NCI-H1048 (cell line): Measurements from ENCODE around the gene CACNA1D.

Source experiments
- DNase-seq: peaks from one replicate; lab custom pipeline; 2025; lab: John Stamatoyannopoulos, UW

Gene CACNA1D

DNA sequence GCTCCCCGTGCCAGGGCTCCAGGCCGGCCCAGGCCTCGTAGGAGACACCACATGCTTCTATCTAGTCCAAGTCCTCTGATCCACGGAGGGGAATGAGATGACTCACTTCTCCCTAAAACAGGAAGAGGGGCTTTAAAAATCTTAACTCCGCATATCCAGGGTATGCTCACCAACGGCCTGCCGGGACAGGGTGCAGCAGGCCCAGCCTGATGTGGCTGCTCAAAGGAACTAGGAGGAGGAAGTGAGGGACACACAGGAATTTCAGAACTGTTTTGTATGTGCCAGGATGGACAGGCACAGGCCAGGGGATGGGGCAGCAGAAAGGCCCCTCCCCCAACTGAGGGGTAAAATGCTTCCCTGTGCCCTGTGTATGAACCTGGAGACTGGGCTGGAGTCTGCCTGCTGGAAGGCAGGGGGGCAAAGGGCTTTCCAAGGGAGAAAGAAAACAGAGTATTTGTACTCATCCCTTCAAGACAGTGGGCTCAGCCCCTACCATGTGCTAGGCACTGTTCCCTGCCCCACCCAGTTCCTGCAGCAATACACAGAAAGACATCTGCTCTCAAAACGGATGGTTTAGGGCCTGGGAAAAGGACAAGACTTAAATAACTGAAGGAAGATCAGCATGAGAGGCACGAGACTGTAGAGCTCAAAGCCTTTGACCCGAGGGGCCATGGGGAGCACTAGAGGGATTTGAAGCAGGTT lies 329.7 kb downstream of the CACNA1D start:
- no peak for DNase-seq

DNA sequence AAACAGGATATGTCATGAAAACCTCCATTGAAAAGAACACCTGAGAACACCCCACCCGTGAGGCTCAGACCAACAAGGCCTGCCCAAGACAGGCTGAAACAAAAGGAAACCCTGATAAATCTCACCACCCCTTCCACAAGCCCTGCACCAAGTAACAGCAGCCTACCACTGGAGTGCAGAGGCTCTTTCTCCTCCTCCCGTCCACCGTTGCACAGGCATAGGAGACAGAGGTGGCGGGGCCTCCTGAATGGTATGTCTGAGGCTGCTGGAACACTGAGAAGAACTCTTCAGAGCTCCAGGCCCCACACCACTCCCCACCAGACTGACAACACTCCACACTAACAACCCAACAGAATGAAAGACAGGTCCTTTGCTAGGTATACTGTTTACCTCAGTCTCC lies 330.4 kb downstream of the CACNA1D start:
- no peak for DNase-seq

DNA sequence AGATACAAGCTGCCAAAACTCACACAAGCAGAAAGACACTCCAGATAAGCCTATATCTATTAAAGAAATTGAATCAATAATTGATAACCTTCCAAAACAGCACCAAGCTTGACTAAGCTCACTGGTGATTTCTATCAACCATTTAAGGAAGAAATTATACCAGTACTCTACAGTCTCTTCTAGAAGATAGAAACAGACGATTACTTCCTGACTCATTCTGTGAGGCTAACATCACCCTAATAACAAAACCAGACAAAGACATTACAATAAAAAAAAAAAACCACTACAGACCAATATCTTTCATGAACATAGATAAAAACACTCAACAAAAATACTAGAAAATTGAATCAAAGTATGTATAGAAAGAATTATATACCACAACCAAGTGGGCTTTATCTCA lies 331.6 kb downstream of the CACNA1D start:
- DNase-seq, result no peak

DNA sequence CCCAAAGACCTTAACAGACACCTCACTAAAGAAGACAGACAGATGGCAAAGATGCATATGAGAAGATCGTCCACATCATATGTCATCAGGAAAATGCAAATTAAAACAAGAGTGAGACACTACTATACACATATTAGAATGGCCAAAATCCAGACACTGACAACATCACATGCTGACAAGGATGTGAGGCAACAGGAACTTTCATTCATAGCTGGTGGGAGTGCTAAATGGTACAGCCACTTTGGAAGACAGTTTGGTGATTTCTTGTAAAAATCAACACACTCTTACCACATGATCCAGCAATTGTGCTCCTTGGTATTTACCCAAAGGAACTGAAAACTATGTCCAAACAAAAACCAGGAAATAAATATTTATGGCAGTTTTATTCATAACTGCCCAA lies 334.2 kb downstream of the CACNA1D start:
- DNase-seq, result no peak

DNA sequence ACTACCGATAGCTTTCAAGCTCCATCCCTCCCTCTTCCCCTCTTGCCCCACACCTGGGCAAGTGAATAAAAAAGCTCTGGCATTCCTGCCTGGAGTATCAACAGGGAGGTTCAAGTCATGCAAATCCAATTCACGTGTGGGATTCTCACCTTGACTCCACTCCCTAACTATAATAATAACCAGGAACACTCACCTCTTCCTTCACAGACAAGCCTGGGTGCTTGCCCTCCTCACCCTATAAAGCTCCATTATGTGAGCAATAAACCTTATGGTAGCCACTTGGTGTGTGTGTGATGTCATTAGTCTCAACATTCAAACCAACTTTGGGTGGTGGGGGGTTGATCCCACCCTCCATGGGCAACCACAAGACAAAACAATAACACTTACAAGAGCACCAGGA lies 335.2 kb downstream of the CACNA1D start:
- no peak for DNase-seq

DNA sequence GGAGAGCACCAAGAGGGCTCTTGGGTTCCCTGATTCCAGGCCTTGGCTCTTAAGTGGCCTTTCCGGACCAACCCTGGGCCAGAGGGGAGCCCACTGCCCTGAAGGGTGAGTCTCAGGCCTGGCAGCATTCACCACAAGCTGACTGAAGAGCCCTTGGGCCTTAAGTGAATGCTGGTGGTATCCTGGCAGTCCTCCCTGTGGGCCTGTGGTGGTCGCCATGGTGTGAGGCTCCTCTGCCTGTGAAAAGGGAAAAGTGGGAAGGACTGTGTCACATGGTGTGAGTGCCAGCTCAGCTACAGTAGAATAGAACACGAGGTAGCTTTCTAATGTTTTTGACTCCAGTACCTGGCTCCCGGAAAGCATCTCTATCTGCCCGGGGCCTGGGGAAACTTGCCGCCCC lies 336.5 kb downstream of the CACNA1D start:
- DNase-seq, result no peak

DNA sequence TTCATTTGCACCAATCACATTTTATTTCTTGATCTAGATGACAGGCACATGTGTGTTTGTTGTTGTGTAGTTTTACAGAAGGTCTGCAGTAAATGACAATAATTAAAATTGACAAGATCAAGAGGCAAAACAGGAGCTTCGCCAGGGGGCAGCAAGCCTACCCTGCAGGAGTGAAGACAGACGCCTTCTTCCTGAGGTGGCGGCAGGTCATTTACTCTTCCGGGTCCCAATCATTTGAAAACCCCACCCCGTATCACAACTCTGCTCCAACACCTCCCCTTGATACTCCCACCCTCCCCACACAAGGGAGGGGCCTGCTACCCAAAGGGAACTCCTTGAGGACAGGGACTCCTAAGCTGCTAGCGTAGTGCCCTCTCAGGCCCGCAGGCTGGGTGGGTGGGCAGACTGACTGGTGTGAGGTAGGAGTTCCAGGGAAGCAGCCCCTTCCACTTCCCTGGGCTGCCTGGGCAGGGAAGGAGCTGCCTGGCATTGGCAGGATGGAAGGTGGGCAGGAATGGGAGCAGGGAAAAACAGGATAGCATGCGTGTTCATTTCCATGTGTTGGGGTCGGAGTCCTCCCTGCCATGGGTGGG lies 338.7 kb downstream of the CACNA1D start:
- no peak for DNase-seq

DNA sequence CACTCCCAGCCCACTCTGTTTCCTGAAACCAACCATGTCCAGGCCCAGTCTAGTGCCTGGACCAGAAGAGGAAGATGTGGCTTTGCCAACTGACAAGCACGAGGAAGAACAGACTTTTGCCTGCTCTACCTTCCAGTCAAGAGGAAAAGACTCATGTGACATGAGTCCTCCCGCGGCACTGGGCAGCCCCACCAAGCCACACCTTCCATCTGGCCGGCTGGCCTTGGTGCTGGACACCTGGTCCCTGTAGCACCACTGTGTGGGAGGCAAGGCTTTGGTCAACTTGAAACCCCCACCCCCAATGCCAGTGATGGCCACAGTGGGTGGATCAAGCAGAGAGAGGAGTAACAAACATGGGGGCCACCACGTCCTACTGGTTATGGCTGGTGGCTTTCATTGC lies 339.3 kb downstream of the CACNA1D start:
- no peak for DNase-seq

DNA sequence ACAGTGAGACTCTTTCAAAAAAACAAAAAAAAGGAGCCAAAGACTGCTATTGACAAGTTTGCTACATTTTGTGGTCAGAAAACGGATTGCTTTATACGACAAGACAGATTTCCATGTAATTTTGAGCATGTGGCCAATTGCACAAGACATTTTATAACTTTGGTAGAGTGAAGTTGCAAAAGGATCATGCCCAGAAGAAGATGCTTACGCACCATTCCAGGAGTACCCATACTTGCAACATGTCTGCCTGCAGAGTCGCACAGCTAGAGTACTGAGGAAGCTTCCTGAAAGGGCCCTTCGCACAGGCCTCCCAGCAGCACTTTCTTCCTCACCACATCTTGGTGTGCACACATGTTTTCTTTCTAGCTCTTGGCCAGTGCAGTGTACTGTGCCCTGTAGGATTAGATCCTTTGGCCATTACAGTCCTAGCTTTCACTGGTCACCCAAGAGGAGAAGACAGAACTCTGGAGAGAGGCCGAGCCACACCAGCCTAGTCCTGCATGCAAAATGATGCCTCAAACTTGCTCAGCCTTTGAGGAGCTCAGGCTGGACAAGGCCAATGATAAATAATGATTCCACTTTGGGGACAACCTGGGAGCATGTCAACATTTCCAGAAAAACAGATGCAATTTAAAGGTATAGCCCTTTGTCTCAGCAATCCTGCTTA lies 340.2 kb downstream of the CACNA1D start:
- DNase-seq, result no peak

DNA sequence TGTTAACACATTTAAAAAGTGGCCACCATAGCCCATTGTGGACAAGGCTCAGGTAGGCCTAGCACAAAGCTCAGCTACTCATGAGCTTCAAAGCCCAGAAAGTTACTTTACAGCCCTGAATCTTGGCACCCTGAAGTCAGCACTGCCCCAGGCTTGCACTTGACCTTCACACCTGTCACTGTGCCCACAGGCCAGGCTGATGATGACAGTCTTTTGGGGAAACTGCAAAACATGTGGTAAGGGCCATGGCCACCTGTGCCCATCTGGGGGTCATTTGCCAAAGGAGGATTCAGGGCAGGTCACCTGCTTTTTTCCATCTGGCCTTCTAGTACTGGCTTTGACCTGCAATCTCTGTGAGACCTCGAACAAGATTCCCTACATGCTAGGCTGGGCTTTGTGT lies 340.8 kb downstream of the CACNA1D start:
- DNase-seq, result no peak

DNA sequence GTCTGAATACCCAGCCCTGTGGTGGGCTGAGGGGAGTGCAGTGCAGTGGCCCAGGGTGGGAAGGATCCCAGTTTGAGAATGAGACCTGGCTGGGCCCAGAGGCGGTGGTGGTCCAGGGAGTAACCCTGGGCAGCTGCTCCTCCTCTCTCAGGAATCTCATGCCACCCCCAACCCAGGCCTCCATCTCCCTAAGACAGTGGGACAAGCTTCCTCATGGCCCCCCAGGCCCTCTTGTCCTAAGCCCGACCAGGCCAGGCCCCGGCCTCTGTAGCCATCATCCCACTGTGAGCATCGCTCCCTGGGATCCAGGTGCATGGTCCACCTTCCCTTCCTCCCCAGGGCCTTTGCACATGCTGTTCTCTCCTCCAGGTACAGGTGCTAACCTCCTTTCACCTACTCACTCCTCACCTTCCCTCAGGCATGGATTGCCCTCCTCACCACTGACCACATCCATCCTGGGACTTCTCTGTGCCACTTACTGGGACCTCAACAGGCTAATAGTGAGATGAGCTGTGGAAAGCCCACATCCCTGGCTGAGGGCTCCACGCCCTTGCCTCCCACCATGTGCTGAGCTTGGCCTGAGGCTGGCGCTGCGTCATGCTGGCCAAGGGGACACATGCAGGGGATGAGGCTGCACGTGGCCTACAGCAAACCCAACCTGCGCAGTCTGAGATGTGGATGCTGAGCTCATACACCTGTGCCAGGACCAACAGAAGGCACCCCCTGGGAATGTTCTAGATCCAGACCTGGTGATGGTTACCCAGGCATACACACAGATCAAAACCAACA lies 341.9 kb downstream of the CACNA1D start:
- DNase-seq, result no peak

DNA sequence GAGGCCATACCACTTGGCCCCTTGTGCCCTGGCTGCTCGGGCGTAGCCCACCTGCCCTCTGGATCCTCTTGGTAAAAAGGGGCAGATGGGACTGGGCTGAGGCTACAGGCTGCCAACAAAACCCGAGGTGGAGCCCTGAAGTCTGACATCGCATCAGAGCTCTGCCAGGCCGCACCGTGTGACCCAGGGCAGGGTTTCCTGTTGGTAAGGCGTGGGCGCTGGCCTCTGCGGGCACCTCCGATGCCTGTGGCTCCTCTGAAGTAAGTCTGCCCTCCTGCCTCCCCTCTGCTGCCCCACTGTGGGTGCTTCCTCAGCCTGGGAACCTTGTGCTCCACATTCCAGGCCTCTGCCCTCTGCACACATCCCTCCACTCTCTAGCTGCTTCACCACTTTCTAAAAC lies 342.9 kb downstream of the CACNA1D start:
- no peak for DNase-seq

DNA sequence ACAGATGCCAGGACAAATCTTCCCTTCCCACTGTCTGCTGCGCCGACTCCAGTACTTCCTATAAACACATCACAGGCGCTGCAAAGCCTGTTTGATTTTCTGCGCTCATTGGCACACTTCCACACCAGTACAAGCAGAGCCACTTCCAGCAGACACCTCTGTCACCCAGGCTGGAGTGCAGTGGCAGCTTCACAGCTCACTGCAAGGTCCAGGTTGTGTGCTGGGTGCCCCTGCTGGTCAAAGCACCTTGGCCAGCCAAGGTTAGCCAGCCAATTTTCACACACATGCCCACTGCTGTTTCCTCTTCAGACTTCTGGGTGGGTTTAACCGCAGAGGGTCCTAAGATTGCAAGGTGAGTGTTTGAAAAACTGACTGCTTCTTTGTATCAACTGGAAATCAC lies 346.9 kb downstream of the CACNA1D start:
- DNase-seq, result no peak

DNA sequence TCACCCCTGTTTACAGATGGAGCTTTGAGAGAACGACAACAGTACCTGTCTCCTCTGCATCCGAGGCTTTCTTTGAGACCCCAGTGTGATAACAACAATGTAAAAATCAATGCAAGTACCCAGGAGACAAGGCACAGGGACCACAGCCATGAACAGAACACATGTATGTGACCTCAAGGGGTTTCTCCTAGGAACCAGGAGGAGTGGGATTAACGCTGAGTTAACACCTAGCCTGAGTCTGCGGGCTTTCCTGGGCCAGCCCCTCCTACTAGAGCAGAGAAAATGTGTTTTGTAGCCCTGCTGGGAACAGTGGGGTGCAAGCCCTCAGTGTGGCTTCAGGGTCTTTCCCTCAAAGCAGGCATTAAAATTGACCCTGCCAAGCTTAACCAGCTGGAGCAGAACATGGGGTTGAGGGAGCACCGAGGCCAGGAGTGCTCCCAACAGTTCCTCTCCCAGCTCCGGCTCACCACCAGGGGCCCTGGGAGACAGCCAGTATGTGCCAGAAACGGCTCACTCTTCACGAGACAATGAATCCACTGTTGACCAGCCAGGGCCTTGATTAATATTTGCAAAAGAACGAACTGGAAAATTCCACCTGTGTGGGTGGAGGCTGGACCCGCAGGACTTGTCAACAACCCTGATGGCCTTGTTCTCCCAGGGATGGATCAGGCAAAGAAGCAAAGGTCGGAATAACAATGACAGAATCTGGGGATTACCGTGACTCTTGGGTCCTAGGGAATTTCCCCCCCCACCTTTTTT lies 348.2 kb downstream of the CACNA1D start:
- peak; percentile 75 for DNase-seq

DNA sequence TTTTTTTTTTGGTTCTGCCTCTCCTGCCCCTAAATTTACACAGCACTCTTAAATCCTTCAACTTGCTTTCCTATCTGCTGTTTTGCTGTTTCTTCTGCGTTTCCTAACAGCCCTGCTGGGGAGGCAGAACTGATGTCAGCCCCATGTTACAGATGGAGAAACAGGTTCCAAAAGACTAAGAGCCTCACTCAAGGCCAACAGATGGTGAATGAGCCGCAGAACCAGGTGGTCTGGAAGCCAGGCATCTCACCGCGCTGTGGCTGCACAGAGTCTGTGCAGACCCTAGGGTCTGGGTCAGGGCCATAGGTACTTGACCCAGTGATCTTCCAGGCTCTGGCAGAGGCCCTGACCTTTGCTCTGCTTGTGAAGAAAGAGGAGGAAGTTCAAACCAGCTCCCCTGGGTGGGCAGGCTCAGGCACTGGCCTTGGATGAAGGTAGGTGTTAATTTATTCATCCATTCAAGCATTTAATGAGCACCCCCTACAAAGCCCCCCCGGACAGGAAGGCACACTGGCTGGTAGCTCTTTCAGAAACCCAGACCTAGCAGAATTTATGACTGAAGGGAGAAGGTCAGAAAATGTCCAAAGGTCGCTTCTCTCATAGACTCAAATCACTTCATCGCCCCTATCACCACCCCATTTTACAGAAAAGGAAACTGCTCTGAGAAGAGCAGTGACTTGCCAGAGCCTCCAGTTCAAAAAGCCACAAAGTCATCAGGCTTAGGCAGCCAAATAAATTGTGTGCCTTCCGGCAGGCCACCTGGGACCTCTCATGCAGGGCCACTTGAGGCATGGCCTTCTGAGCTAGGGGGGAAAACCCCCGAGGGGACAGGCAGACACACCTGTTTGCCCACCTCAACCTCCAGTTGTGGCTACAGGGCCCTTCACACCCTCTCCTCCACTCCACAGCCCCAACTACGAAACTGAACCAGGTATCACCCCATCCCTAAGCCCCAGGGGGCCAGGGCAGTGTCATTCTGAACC lies 349.1 kb downstream of the CACNA1D start:
- DNase-seq, result no peak

DNA sequence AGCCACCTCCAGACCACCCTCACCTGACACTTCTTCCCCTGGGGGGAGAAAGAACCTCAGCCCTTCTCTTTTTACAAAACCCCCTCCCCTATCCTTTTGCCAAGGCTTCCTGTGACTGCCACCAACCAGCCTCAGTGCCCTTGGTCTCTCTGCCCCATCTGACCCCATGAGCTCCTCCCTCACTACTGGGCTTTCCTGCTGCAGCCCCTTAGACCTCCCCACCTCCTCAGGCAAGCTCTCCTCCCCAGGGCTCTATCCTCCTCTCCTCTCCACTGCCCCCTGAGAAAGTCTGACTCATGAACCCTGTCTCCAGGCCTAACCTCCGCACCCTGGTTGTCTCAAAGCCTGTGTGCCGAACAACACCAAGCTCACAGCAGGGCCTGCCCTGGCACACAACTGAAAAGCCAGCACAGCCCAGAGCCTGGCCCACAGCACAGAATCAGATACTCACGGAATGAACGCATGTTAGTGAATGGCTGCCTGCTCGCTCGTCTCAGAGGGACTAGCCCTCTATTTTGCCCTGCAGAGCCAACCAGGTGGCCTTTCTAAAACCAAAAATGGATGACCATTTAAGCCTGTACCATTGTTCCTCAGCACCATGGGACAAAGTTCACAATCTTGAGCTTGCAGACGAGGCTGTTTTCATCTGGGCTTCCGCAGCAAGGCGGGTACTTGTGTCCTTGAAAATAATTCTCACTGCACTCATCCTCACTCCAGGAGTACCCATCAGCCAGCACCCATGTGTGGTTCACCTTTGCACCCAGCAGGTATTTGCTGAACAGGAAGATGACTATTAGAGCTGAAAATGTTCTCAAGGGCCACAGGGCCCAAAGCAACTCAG lies 350.1 kb downstream of the CACNA1D start:
- no peak for DNase-seq

DNA sequence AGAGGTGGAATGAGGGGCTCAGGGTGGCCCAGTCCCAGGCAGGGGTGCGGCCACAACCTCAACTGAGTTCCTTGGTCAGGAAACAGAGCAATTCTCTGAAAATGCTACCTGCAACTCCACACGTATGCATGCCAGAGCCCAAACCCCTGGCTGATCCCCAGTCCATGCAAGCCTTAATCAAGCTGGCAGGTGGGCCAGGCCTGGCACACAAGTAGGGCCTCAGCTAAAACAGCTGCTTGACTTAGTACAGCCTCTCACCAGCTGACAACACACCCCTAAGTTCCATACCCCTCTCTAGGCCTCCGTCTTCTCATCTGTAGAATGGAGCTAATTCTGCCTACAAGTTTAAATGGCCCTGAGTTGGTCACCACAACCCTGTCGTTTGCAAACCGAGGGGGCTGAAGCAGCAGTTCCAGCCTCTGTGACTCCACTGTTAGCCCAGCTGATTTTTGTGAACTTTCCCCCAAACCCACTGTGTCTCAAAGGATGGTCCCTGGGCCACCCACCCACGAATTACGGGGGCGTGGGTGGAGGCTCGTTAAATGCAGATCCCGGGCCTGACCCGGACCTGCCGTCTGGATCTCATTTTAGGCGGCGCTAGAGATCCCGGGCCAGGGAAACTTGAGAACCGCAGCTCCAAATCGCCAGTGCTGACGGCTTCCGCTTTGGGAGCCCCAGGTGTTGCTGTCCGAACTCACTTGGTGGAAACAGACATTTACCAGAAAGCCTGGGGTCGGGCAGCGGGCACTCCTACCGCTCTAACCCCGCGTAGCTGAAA lies 350.9 kb downstream of the CACNA1D start:
- no peak for DNase-seq

DNA sequence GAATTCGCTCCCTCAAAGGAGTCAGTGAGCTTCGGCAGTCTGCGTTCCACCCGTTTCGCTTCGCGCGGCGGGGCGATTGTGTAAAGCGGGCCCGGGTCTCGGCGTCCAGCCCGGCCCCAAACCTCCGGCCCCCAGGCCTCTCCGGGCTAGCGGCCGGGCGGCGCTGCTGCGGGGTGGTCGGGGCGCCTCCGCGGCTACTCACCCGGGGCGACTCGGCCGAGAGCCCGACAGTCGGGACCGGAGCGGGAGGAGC lies 351.4 kb downstream of the CACNA1D start:
- no peak for DNase-seq

DNA sequence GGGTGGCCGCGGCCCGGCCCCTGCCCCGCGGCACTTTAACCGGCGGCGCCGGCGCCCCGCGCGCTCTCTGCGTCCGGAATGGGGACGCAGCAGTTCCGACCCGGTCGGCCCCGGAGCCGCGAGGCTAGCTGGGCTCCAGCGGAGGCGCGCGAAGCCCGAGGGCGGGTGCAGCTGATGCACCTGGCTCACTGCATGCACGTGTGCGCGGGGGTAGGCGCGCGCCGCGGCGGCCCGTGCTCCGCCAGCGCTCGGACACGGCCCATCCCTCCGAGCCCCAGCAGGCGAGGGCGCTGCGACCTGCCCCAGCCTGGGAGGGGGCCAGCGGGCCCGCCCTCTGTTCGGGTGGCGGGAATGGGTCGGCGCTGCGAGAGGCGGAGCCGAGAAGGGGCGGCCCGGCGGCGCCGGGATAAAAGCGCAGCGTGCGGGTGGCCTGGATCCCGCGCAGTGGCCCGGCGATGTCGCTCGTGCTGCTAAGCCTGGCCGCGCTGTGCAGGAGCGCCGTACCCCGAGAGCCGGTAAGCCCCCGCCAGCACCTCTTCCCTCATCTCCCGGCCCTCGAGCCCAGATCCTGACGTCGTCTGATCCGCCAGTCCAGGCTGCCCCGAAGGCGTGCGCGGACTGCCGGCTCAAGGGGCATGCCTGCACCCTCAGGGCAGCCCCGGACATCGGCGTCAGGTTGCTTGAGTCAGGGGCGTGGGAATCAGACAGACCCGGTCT lies 351.9 kb downstream of the CACNA1D start, which contains the start of the genes CHDH and IL17RB:
CHDH (minus strand) TSS at position 286 of the 717 bp plus-strand sequence. CDS start 22,411 bp downstream, outside the sequence.
IL17RB (plus strand) TSS at position 435 of the 717 bp plus-strand sequence; CDS start at position 456, 21 bp downstream.
- DNase-seq, result peak; percentile 76
